H1 (cell line): ENCODE measurements around the gene APOL4. TPM values are rescaled to one million over a fixed set of nuclear protein-coding genes. Genes with fewer than 3 reads are reported as not detected.

Experiments
- CTCF ChIA-PET: fragments of 300-600 bp; sonication (Branson Sonifier 250); formaldehyde crosslinking; loops from one replicate; lab custom pipeline; 2021; ENCODE audit not compliant: partially characterized antibody; lab: Charles Lee
- POLR2A ChIA-PET: fragments of 300-600 bp; sonication (Branson Sonifier 250); formaldehyde crosslinking; loops from one replicate; lab custom pipeline; 2021; ENCODE audit warnings: inconsistent platforms; ENCODE audit not compliant: partially characterized antibody; lab: Charles Lee
- DNase-seq, 2 experiments: peaks; one replicate each; pipeline versions ENCODE4 v3.0.0 to v3.0.0-alpha.2; 2010 to 2022; ENCODE audit warnings: low spot score in 2 of 2, low read depth in 1 of 2, mixed read lengths in 1 of 2
- FAIRE-seq: peaks from 2 replicates; lab custom pipeline; 2011; peaks lifted over from hg19 to GRCh38; lab: Jason Lieb, UNC
- H2AFZ ChIP-seq: 2 replicates; pipeline ENCODE4 v1.8.1; 2012; ENCODE audit warnings: low read length, inconsistent platforms
- H2AK5ac ChIP-seq: 2 replicates; pipeline ENCODE4 v1.6.1; 2013; ENCODE audit warnings: low read depth, low read length
- H2BK120ac ChIP-seq: replicated peaks from 2 replicates; pipeline ENCODE3; 2013; ENCODE audit warnings: low read depth, low read length, inconsistent platforms
- H2BK12ac ChIP-seq: 2 replicates; pipeline ENCODE4 v1.6.1; 2013; ENCODE audit warnings: low read depth, low read length
- H2BK15ac ChIP-seq: 2 replicates; pipeline ENCODE4 v1.6.1; 2013; ENCODE audit warnings: low read length
- H2BK20ac ChIP-seq: 2 replicates; pipeline ENCODE4 v1.6.1; 2013; ENCODE audit warnings: low read length
- H2BK5ac ChIP-seq: 2 replicates; pipeline ENCODE4 v1.6.1; 2013; ENCODE audit warnings: low read depth, low read length
- H3K14ac ChIP-seq: 2 replicates; pipeline ENCODE4 v1.6.1; 2013; ENCODE audit warnings: inconsistent platforms; ENCODE audit not compliant: insufficient read length
- H3K18ac ChIP-seq: 2 replicates; pipeline ENCODE4 v1.6.1; 2013; ENCODE audit warnings: low read length; ENCODE audit errors: extremely low read depth
- H3K23ac ChIP-seq: 2 replicates; pipeline ENCODE4 v1.6.1; 2013; ENCODE audit warnings: inconsistent platforms; ENCODE audit not compliant: insufficient read length
- H3K23me2 ChIP-seq: 2 replicates; pipeline ENCODE4 v1.6.1; 2013; ENCODE audit warnings: low read depth, low read length
- H3K27ac ChIP-seq: 2 replicates; pipeline ENCODE4 v1.6.1; 2011; ENCODE audit warnings: low read depth, low read length, inconsistent platforms
- H3K27me3 ChIP-seq, 4 experiments: replicated peaks in 1 of 4; 1 replicate in 1 of 4; 2 replicates in 3 of 4; pipeline versions ENCODE4 v1.6.1 to v1.8.1; 2011 to 2013; ENCODE audit warnings: low read length in 3 of 4, mild to moderate bottlenecking in 3 of 4, inconsistent platforms in 2 of 4, mixed read lengths in 2 of 4, moderate library complexity in 1 of 4; ENCODE audit not compliant: control insufficient read depth in 3 of 4, insufficient read depth in 3 of 4; ENCODE audit errors: extremely low read depth in 1 of 4
- H3K36me3 ChIP-seq, 4 experiments: 2 replicates each; pipeline versions ENCODE4 v1.6.1 to v1.8.1; 2011 to 2013; ENCODE audit warnings: mild to moderate bottlenecking in 4 of 4, low read length in 3 of 4, moderate library complexity in 2 of 4, control low read depth in 1 of 4, inconsistent platforms in 1 of 4; ENCODE audit not compliant: insufficient read depth in 4 of 4, control insufficient read depth in 2 of 4
- H3K4ac ChIP-seq: replicated peaks from 2 replicates; pipeline ENCODE3; 2013; ENCODE audit warnings: low read length, low read depth, mixed read lengths, inconsistent platforms; ENCODE audit not compliant: insufficient read length
- H3K4me1 ChIP-seq, 4 experiments: replicated peaks in 1 of 4; 1 replicate in 1 of 4; 2 replicates in 3 of 4; pipeline versions ENCODE4 v1.6.1 to v1.8.1; 2011 to 2013; ENCODE audit warnings: low read length in 3 of 4, inconsistent platforms in 2 of 4, mixed read lengths in 1 of 4; ENCODE audit not compliant: insufficient read depth in 4 of 4, control insufficient read depth in 3 of 4
- H3K4me2 ChIP-seq, 2 experiments: 2 replicates each; pipeline versions ENCODE4 v1.6.1 to v1.8.1; 2011 to 2013; ENCODE audit warnings: low read depth in 2 of 2, low read length in 2 of 2, control low read depth in 1 of 2, inconsistent platforms in 1 of 2, mild to moderate bottlenecking in 1 of 2; ENCODE audit not compliant: insufficient read depth in 1 of 2
- H3K4me3 ChIP-seq, 4 experiments: fragments of 200-600, 300-600 bp in 1 of 4; sonication (generic), shearing (Covaris generic), sonication (Bioruptor Twin) in 1 of 4; 2 replicates each; pipeline versions ENCODE4 v1.5.1 to v1.8.1; 2011 to 2016; ENCODE audit warnings: low read length in 4 of 4, low read depth in 3 of 4, control low read depth in 2 of 4, inconsistent platforms in 2 of 4, mild to moderate bottlenecking in 2 of 4, mixed read lengths in 1 of 4, moderate library complexity in 1 of 4; ENCODE audit not compliant: insufficient read depth in 2 of 4; ENCODE audit errors: extremely low read depth in 1 of 4
- H3K56ac ChIP-seq: replicated peaks from 2 replicates; pipeline ENCODE3; 2013; ENCODE audit warnings: low read depth, mild to moderate bottlenecking, mixed read lengths, low read length, inconsistent platforms; ENCODE audit not compliant: insufficient read length
- H3K79me1 ChIP-seq: 2 replicates; pipeline ENCODE4 v1.6.1; 2013; ENCODE audit warnings: low read depth, low read length, control low read depth
- H3K79me2 ChIP-seq, 2 experiments: 2 replicates each; pipeline versions ENCODE4 v1.6.1 to v1.8.1; 2012 to 2013; ENCODE audit warnings: low read length in 2 of 2, mild to moderate bottlenecking in 2 of 2, inconsistent platforms in 1 of 2; ENCODE audit not compliant: insufficient read depth in 2 of 2, control insufficient read depth in 1 of 2
- H3K9ac ChIP-seq, 4 experiments: replicated peaks in 1 of 4; 1 replicate in 1 of 4; 2 replicates in 3 of 4; pipeline versions ENCODE4 v1.6.1 to v1.8.1; 2011 to 2013; ENCODE audit warnings: low read depth in 3 of 4, low read length in 3 of 4, control low read depth in 2 of 4, mild to moderate bottlenecking in 2 of 4, moderate library complexity in 2 of 4, inconsistent platforms in 1 of 4; ENCODE audit errors: extremely low read depth in 1 of 4
- H3K9me3 ChIP-seq, 2 experiments: 2 replicates each; pipeline versions ENCODE4 v1.6.1 to v1.8.1; 2012 to 2013; ENCODE audit warnings: mild to moderate bottlenecking in 2 of 2, moderate library complexity in 2 of 2, control low read depth in 1 of 2, inconsistent platforms in 1 of 2, low read depth in 1 of 2, low read length in 1 of 2, mixed read lengths in 1 of 2; ENCODE audit not compliant: insufficient read depth in 2 of 2
- H4K20me1 ChIP-seq, 2 experiments: replicated peaks in 1 of 2; 2 replicates each; pipeline versions ENCODE3 to v1.8.1; 2011 to 2013; ENCODE audit warnings: inconsistent platforms in 2 of 2, low read length in 2 of 2, mild to moderate bottlenecking in 1 of 2; ENCODE audit not compliant: insufficient read depth in 2 of 2, control insufficient read depth in 1 of 2
- H4K5ac ChIP-seq: 2 replicates; pipeline ENCODE4 v1.6.1; 2013; ENCODE audit warnings: low read length, low read depth, mixed read lengths, inconsistent platforms; ENCODE audit not compliant: insufficient read length
- H4K8ac ChIP-seq: 2 replicates; pipeline ENCODE4 v1.8.0; 2013; ENCODE audit warnings: mild to moderate bottlenecking, moderate library complexity, low read length, inconsistent platforms; ENCODE audit not compliant: insufficient read depth; ENCODE audit errors: extremely low read depth
- H4K91ac ChIP-seq: replicated peaks from 2 replicates; pipeline ENCODE3; 2013; ENCODE audit warnings: low read length, mixed read lengths, inconsistent platforms; ENCODE audit not compliant: insufficient read length
- ATF3 ChIP-seq: IDR thresholded peaks from 2 replicates; pipeline ENCODE4 v1.6.1; 2011; ENCODE audit warnings: low read depth, mild to moderate bottlenecking, low read length; ENCODE audit not compliant: insufficient read depth
- CEBPB ChIP-seq: IDR thresholded peaks from 2 replicates; pipeline ENCODE4 v1.6.1; 2012; ENCODE audit warnings: low read depth, low read length
- EP300 ChIP-seq, 2 experiments: IDR thresholded peaks; 1 replicate in 1 of 2; 2 replicates in 1 of 2; pipeline ENCODE4 v1.6.1; 2011 to 2012; ENCODE audit warnings: low read depth in 2 of 2, low read length in 2 of 2, mild to moderate bottlenecking in 2 of 2, borderline replicate concordance in 1 of 2, inconsistent platforms in 1 of 2, moderate library complexity in 1 of 2
- RBBP5 ChIP-seq: IDR thresholded peaks from 2 replicates; pipeline ENCODE4 v1.7.1; 2012; ENCODE audit warnings: low read depth, mild to moderate bottlenecking, inconsistent platforms, low read length, moderate library complexity, borderline replicate concordance
- SAP30 ChIP-seq: fragments of 300-600 bp; sonication (generic); IDR thresholded peaks from 2 replicates; pipeline ENCODE4 v1.7.1; 2012; ENCODE audit warnings: low read length, moderate library complexity, mild to moderate bottlenecking, inconsistent platforms; ENCODE audit not compliant: insufficient read depth, insufficient replicate concordance
- SIN3A ChIP-seq, 2 experiments: IDR thresholded peaks in 1 of 2; conservative IDR thresholded peaks in 1 of 2; 2 replicates each; pipeline ENCODE4 v1.6.1; 2011 to 2012; ENCODE audit warnings: low read length in 2 of 2, improper control_type of control experiment in 1 of 2, low read depth in 1 of 2, mild to moderate bottlenecking in 1 of 2
- SIX5 ChIP-seq: IDR thresholded peaks from 2 replicates; pipeline ENCODE4 v1.6.1; 2011; ENCODE audit warnings: mild to moderate bottlenecking, low read depth, low read length
- SP1 ChIP-seq: IDR thresholded peaks from 2 replicates; pipeline ENCODE4 v1.6.1; 2011; ENCODE audit warnings: low read depth, low read length
- TBP ChIP-seq: IDR thresholded peaks from 2 replicates; pipeline ENCODE4 v1.6.1; 2011; ENCODE audit warnings: low read depth, low read length, improper control_type of control experiment
- WGBS, 2 experiments: shearing (Covaris generic) in 1 of 2; methylation state at CpG; one replicate each; pipeline versions ENCODE4 v1.1.6 to v1.1.7; 2013 to 2015; ENCODE audit warnings: low lambda C conversion rate in 2 of 2, mixed read lengths in 2 of 2, inconsistent platforms in 1 of 2, low coverage in 1 of 2, missing lambda C conversion rate in 1 of 2; ENCODE audit not compliant: insufficient replicate concordance in 2 of 2, insufficient coverage in 1 of 2, insufficient read length in 1 of 2; ENCODE audit errors: extremely low coverage in 1 of 2, missing lambda C conversion rate in 1 of 2; 5-methylcytosine and 5-hydroxymethylcytosine counted together
- polyA plus RNA-seq, 7 experiments: library from polyadenylated mRNA; depleted of rRNA in 3 of 7; stranded (reverse) in 5 of 7; unstranded in 2 of 7; fragments of >200 nt in 5 of 7; fragments of 200-250 nt in 2 of 7; gene quantifications; 1 replicate in 5 of 7; 2 replicates in 1 of 7; 4 replicates in 1 of 7; pipeline versions ENCODE4 v1.2.1 to v1.2.3, GENCODE V29; 2011 to 2013; ENCODE audit warnings: missing spikeins in 2 of 7, mixed read lengths in 2 of 7
- total RNA-seq: library from RNA; stranded (reverse); fragmentation: NEBNext Ultra II Directional; extraction: Animal tissue kit (Norgen Biotek cat#: 25700); gene quantifications from 2 replicates; pipeline ENCODE4 v1.2.1, GENCODE V29; 2021

Gene APOL4
- total and polyA plus RNA-seq, 2 of the 8 experiments (the other 6 are each of a cell fraction or from before 2014, with no cell fraction given), result 0.02 TPM; not detected in 1

GRCh38 chr22:36247955-36248354, 46.3 kb upstream of the APOL4 start:
- Histone ChIP-seq H3K4me1 (peaks cover 0 to 5% (median 0%) of the 10 kb centered on the region in 4 experiments; a peak in 1 of 7 replicates), H3K27me3 (no peaks in the 10 kb centered on the region; a peak in 1 of 7 replicates), H3K79me1 (no peaks in the 10 kb centered on the region), H3K79me2 (no peaks in the 10 kb centered on the region), H2BK20ac (no peak overlapping the region), H2BK15ac (no peak overlapping the region), H2BK120ac (no peak overlapping the region), H3K27ac (no peak overlapping the region), H3K23me2 (no peaks in the 10 kb centered on the region), H2AFZ (no peak overlapping the region), H3K14ac (no peak overlapping the region), H3K4me2 (no peak overlapping the region), H4K20me1 (no peaks in the 10 kb centered on the region), H3K4ac (no peak overlapping the region), H3K18ac (no peak overlapping the region), H3K4me3 (no peak overlapping the region), H3K9me3 (peaks cover 3 to 7% of the 10 kb centered on the region in 2 experiments; a peak in 3 of 4 replicates), H2BK12ac (no peak overlapping the region), H4K8ac (no peak overlapping the region), H3K36me3 (no peaks in the 10 kb centered on the region), H2AK5ac (no peak overlapping the region), H4K5ac (no peak overlapping the region), H3K56ac (no peak overlapping the region), H3K9ac (no peak overlapping the region), H2BK5ac (no peak overlapping the region), H3K23ac (no peak overlapping the region), H4K91ac (no peak overlapping the region)
- POLR2A ChIA-PET, result interaction anchor here (1.7 kb wide), 1 partner anchor 8 kb away, joined by 6 read pairs; the partner anchor contains the start of gene APOL2
- FAIRE-seq (no peak), DNase-seq (no peak)
- 81% methylated on average over 5 of the region's 5 CpGs; no CpG with 5 or more reads in 1 of the 2 experiments for WGBS, 2 experiments
- CTCF ChIA-PET, result interaction anchor here (1.1 to 3.1 kb wide), 2 partner anchors 8 to 38 kb away, joined by 3 to 16 read pairs; partner anchors contain the start of gene APOL2
- TF ChIP-seq SAP30, result no peak
- TF ChIP-seq RBBP5, result no peak
- no peak for TF ChIP-seq TBP
- no peak for TF ChIP-seq SP1
- no peak for TF ChIP-seq EP300 (IDR thresholded peaks at IDR 0.05; ENCODE audit: borderline replicate concordance in 1 of 2, low read depth in 2 of 2, low read length in 2 of 2)
- no peak for TF ChIP-seq ATF3
- no peak for TF ChIP-seq CEBPB
- TF ChIP-seq SIX5, result no peak
- TF ChIP-seq SIN3A (conservative IDR thresholded peaks at IDR 0.05 in 1 of 2, IDR thresholded peaks at IDR 0.05 in 1 of 2; ENCODE audit: low read depth in 1 of 2, low read length in 2 of 2), result no peak
